ENCODE results near the gene PLN. TPM values are rescaled to one million over a fixed set of nuclear protein-coding genes. Genes with fewer than 3 reads are reported as not detected.

Gene PLN
- total and polyA plus RNA-seq, 9 of the 15 experiments (the other 6 are each of a cell fraction or from before 2014, with no cell fraction given), result 0.03 to 0.30 (median 0.03) TPM; not detected in 6

GRCh38 chr6:118588626-118589025 is 40.5 kb downstream of the PLN start (continued):
- TF ChIP-seq THAP12 (CRISPR knock-in tag; IDR thresholded peaks at IDR 0.05), result no peak
- no peak for TF ChIP-seq ZSCAN32 (CRISPR knock-in tag; IDR thresholded peaks at IDR 0.05)
- no peak for TF ChIP-seq KLF10 (CRISPR knock-in tag; IDR thresholded peaks at IDR 0.05)
- no peak for TF ChIP-seq MEF2D (tag; conservative IDR thresholded peaks at IDR 0.05; ENCODE audit: low read depth)
- TF ChIP-seq TBL1XR1 (IDR thresholded peaks at IDR 0.05; ENCODE audit: low read length in 2 of 2), result no peak
- TF ChIP-seq U2AF1 (optimal IDR thresholded peaks at IDR 0.05; ENCODE audit: low read depth, low read length), result no peak
- TF ChIP-seq TAF9B (IDR thresholded peaks at IDR 0.05; ENCODE audit: partially characterized antibody), result no peak
- no peak for TF ChIP-seq HSF4 (CRISPR knock-in tag; IDR thresholded peaks at IDR 0.05; ENCODE audit: borderline replicate concordance)
- no peak for TF ChIP-seq ZNF584 (CRISPR knock-in tag; IDR thresholded peaks at IDR 0.05; ENCODE audit: low read depth)
- no peak for TF ChIP-seq MECOM (CRISPR knock-in tag; IDR thresholded peaks at IDR 0.05)
- no peak for TF ChIP-seq PHF8 (IDR thresholded peaks at IDR 0.05; ENCODE audit: borderline replicate concordance, low read length)
